Ovary (tissue), 3 donors: Measurements from ENCODE around the gene NOBOX.

Experiments used
- CTCF ChIP-seq, 3 donors: fragments of 450-650 bp in 2 of 3; fragments of 200-600 bp in 1 of 3; IDR thresholded peaks; one replicate each; pipeline versions ENCODE4 v1.5.1 to v1.8.0; 2016 to 2022; ENCODE audit warnings: antibody characterized with exemption in 3 of 3, mild to moderate bottlenecking in 1 of 3
- EP300 ChIP-seq: sonication (generic); formaldehyde crosslinking; IDR thresholded peaks from one replicate; pipeline ENCODE4 v1.6.1; 2017; ENCODE audit warnings: antibody characterized with exemption
- POLR2A ChIP-seq: fragments of 450-650 bp; IDR thresholded peaks from one replicate; pipeline ENCODE4 v1.6.1; 2017; ENCODE audit warnings: antibody characterized with exemption, mild to moderate bottlenecking, moderate library complexity
- donor health status: DM: no; HTN: no; CAD: no.

- TF ChIP-seq CTCF (IDR thresholded peaks at IDR 0.05) = no peak
- no peak for TF ChIP-seq EP300
- TF ChIP-seq POLR2A = no peak
Observed at GRCh38 chr7:144408121-144408520, 4.6 kb upstream of the NOBOX start.
